Activated naive CD8-positive, alpha-beta T cell treated with anti-CD3 and anti-CD28 coated beads, Interleukin-2, amount 10 ng/mL, durations not matched to agents 7 days and 5 days (primary cell): ENCODE data around the gene GNL1. TPM values are rescaled to one million over a fixed set of nuclear protein-coding genes. Genes with fewer than 3 reads are reported as not detected.
"Not testable (repeated sequence)": the region's sequence is repeated elsewhere in the genome, so short reads cannot be mapped to it uniquely, and the experiment has no call there.

ENCODE experiments used
- ATAC-seq: fragments of 150-1000 bp; cut with Tn5 transposase; one replicate; pipeline ENCODE4 v1.10.0; 2021; ENCODE audit warnings: low read depth, moderate library complexity
- POLR2A ChIA-PET: fragments of 350-600 bp; sonication (Branson Sonifier 250); formaldehyde crosslinking; loops from one replicate; lab custom pipeline; 2021; ENCODE audit warnings: antibody characterized with exemption; lab: Charles Lee
- DNase-seq: peaks from one replicate; pipeline ENCODE4 v3.0.0; 2021
- H3K27ac Mint-ChIP-seq: one replicate; pipeline ENCODE4 v1.8.0; 2022; ENCODE audit warnings: mild to moderate bottlenecking, mixed read lengths
- H3K27me3 Mint-ChIP-seq: one replicate; pipeline ENCODE4 v1.8.0; 2022; ENCODE audit warnings: mild to moderate bottlenecking, moderate library complexity, mixed read lengths
- H3K36me3 Mint-ChIP-seq: one replicate; pipeline ENCODE4 v1.8.0; 2021; ENCODE audit warnings: mild to moderate bottlenecking, mixed read lengths
- H3K4me1 Mint-ChIP-seq: one replicate; pipeline ENCODE4 v1.8.0; 2021; ENCODE audit warnings: mixed read lengths
- H3K4me3 Mint-ChIP-seq: one replicate; pipeline ENCODE4 v1.8.0; 2022; ENCODE audit warnings: mild to moderate bottlenecking, moderate library complexity, mixed read lengths
- H3K9me3 Mint-ChIP-seq: one replicate; pipeline ENCODE4 v1.8.0; 2021; ENCODE audit warnings: mixed read lengths
- microRNA-seq: library from miRNA; unstranded; fragments of <30 nt; microRNA quantifications from one replicate; pipeline ENCODE4 v1.2.0, GENCODE V29; 2022
- total RNA-seq, 2 experiments: library from RNA; stranded (reverse); gene quantifications; one replicate each; pipeline ENCODE4 v1.2.3, GENCODE V29; 2021

GNL1 gene
- total RNA-seq, 2 experiments from 2014 or later: 84.3 to 88.6 TPM

- H3K27ac Mint-ChIP-seq, H3K4me3 Mint-ChIP-seq, POLR2A ChIA-PET, DNase-seq, H3K9me3 Mint-ChIP-seq, ATAC-seq, H3K27me3 Mint-ChIP-seq, H3K36me3 Mint-ChIP-seq: not testable (repeated sequence)
- H3K4me1 Mint-ChIP-seq: peaks cover 44% of the 10 kb centered on the region
Measured at GRCh38 chr6:30498705-30499104, 57.6 kb downstream of the GNL1 start.

GRCh38 chr6:30497714-30498113, 58.6 kb downstream of the GNL1 start:
- H3K27me3 Mint-ChIP-seq: no peaks in the 10 kb centered on the region
- no peak overlapping the region for H3K4me3 Mint-ChIP-seq
- POLR2A ChIA-PET: interaction anchor here (1.4 to 8.4 kb wide), 2 partner anchors 16 to 57 kb away, joined by 3 to 286 read pairs; no protein-coding TSS in a partner anchor
- H3K36me3 Mint-ChIP-seq: peaks cover 14% of the 10 kb centered on the region
- H3K9me3 Mint-ChIP-seq: no peaks in the 10 kb centered on the region
- H3K4me1 Mint-ChIP-seq: peaks cover 52% of the 10 kb centered on the region
- no peak for DNase-seq
- ATAC-seq: no peak
- no peak overlapping the region for H3K27ac Mint-ChIP-seq

GRCh38 chr6:30497261-30497599, 59.1 kb downstream of the GNL1 start:
- POLR2A ChIA-PET: interaction anchor here (1.4 to 8.4 kb wide), 2 partner anchors 16 to 58 kb away, joined by 3 to 286 read pairs; no protein-coding TSS in a partner anchor
- H3K9me3 Mint-ChIP-seq, H3K4me3 Mint-ChIP-seq, H3K27me3 Mint-ChIP-seq, DNase-seq, H3K27ac Mint-ChIP-seq, ATAC-seq: not testable (repeated sequence)
- Mint-ChIP-seq H3K4me1 (peaks cover 57% of the 10 kb centered on the region), H3K36me3 (peaks cover 19% of the 10 kb centered on the region)

- Mint-ChIP-seq H3K27ac (no peak overlapping the region), H3K9me3 (no peaks in the 10 kb centered on the region), H3K4me1 (peaks cover 66% of the 10 kb centered on the region), H3K36me3 (peaks cover 31% of the 10 kb centered on the region), H3K27me3 (no peaks in the 10 kb centered on the region), H3K4me3 (no peak overlapping the region)
- ATAC-seq (no peak), DNase-seq (no peak)
- POLR2A ChIA-PET: interaction anchor here (1.0 to 8.4 kb wide), 3 partner anchors 17 to 283 kb away, joined by 3 to 286 read pairs (median 124); partner anchors contain the start of gene TRIM26
Measured at GRCh38 chr6:30495993-30496392, 60.3 kb downstream of the GNL1 start.

DNA sequence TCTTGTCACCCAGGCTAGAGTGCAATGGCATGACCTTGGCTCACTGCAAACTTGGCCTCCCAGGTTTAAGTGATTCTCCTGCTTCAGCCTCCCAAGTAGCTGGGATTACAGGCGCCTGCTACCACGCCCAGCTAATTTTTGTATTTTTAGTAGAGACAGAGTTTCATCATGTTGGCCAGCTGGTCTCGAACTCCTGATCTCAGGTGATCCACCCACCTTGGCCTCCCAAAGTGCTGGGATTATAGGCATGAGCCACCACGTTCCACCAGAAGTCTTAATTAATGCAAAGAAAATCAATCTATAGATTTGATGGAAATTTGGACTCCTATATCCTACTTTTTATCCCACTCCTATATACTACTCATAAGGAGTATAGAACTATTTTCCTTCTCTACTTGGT, 61.2 kb downstream of the GNL1 start:
- H3K4me3 Mint-ChIP-seq, ATAC-seq, DNase-seq, H3K27me3 Mint-ChIP-seq, H3K9me3 Mint-ChIP-seq: not testable (repeated sequence)
- Mint-ChIP-seq H3K27ac (peak overlapping the region; percentile 20), H3K4me1 (peaks cover 58% of the 10 kb centered on the region), H3K36me3 (peaks cover 41% of the 10 kb centered on the region)
- POLR2A ChIA-PET: interaction anchor here (6.0 to 8.4 kb wide), 3 partner anchors 10 to 35 kb away, joined by 40 to 286 read pairs (median 124); no protein-coding TSS in a partner anchor

DNA sequence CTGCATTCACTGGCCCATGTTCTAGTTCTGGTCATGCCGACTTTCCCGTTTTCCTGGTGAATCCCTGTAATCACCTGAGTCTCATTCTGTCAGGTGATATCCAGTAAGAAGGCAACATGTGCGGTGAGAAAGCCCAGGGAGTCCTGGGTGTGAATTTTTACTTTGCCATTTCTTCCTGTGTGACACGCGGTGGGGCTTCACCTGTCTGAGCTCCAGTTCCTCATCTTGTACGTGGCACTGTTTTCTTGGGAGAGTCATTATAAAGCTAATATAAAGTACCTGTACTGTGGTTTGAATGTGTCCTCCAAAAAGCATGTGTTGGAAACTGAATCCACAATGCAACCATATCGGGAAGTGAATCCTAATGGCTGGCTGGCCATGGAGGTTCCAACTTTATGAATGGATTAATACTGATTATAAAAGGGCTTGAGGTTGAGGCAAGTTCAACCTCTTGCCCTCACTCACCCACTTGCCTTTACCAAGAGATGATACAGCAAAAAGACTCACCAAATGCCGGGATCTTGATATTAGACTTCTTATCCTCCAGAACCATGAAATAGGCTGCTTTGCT, 61.9 kb downstream of the GNL1 start:
- no peak for DNase-seq
- H3K4me3 Mint-ChIP-seq: peak overlapping the region; percentile 99
- H3K27ac Mint-ChIP-seq: peak overlapping the region; percentile 79
- H3K4me1 Mint-ChIP-seq: peaks cover 55% of the 10 kb centered on the region
- POLR2A ChIA-PET: interaction anchor here (0.9 to 8.4 kb wide), 7 partner anchors 10 to 178 kb away, joined by 3 to 286 read pairs (median 40); partner anchors contain the start of genes ABCF1 and DHX16
- H3K9me3 Mint-ChIP-seq: no peaks in the 10 kb centered on the region
- peaks cover 42% of the 10 kb centered on the region for H3K36me3 Mint-ChIP-seq
- ATAC-seq: no peak
- no peaks in the 10 kb centered on the region for H3K27me3 Mint-ChIP-seq

DNA sequence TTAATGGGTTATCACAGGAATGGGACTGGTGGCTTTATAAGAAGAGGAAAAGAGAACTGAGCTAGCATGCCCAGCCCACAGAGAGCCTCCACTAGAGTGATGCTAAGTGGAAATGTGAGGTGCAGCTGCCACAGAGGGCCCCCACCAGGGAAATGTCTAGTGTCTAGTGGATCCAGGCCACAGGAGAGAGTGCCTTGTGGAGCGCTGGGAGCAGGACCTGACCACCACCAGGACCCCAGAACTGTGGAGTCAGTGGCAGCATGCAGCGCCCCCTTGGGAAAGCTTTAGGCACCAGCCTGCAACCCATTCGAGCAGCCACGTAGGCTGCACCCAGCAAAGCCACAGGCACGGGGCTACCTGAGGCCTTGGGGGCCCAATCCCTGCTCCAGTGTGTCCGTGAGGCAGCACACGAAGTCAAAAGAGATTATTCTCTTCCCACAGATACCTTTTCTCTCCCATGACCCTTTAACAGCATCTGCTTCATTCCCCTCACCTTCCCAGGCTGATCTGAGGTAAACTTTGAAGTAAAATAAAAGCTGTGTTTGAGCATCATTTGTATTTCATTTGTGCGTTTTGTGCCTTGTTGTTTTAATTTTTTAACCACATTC, 62.5 kb downstream of the GNL1 start:
- Mint-ChIP-seq H3K27ac (peak overlapping the region; percentile 79), H3K9me3 (peaks cover 1% of the 10 kb centered on the region), H3K4me3 (peak overlapping the region; percentile 99), H3K27me3 (no peaks in the 10 kb centered on the region), H3K36me3 (peaks cover 46% of the 10 kb centered on the region), H3K4me1 (peaks cover 59% of the 10 kb centered on the region)
- ATAC-seq (peak; percentile 1), DNase-seq (peak; percentile 65)
- POLR2A ChIA-PET: interaction anchor here (0.9 to 8.4 kb wide), 11 partner anchors 8 to 179 kb away, joined by 3 to 286 read pairs (median 4); partner anchors contain the start of genes ABCF1, DHX16 and PRR3

DNA sequence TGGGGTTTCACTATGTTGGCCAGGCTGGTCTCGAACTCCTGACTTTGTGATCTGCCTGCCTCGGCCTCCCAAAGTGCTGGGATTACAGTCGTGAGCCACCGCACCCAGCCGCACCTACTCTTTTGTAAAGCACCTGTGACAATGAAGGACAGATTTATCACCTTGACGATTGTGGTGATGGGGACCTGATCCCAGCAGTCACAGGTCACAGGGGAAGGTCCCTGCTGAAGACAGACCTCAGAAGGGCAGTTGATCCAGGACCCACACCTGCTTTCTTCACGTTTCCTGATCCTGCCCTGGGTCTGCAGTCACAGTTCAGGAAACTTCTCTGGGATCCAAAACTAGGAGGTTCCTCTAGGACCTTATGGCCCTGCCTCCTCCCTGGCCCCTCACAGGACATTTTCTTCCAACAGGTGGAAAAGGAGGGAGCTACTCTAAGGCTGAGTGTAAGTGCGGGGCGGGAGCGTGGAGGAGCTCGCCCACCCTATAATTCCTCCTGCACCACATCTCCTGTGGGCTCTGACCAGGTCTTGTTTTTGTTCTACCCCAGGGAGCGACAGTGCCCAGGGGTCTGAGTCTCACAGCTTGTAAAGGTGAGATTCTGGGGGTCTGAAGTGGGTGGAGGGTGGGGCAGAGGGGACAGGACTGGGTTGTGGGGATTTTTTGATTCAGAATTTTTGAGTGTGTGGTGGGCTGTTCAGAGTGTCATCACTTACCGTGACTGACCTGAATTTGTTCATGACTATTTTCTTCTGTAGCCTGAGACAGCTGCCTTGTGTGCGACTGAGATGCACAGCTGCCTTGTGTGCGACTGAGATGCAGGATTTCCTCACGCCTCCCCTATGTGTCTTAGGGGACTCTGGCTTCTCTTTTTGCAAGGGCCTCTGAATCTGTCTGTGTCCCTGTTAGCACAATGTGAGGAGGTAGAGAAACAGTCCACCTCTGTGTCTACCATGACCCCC, 64.0 kb downstream of the GNL1 start:
- peak overlapping the region; percentile 99 for H3K27ac Mint-ChIP-seq
- DNase-seq (no peak), ATAC-seq (no peak)
- POLR2A ChIA-PET: interaction anchor here (0.6 to 8.4 kb wide), 14 partner anchors 9 to 189 kb away, joined by 3 to 286 read pairs (median 6); partner anchors contain the start of genes MRPS18B, PPP1R10 and PRR3
- H3K4me1 Mint-ChIP-seq: peaks cover 61% of the 10 kb centered on the region
- no peaks in the 10 kb centered on the region for H3K27me3 Mint-ChIP-seq
- H3K9me3 Mint-ChIP-seq: peaks cover 1% of the 10 kb centered on the region
- peak overlapping the region; percentile 99 for H3K4me3 Mint-ChIP-seq
- H3K36me3 Mint-ChIP-seq: peaks cover 47% of the 10 kb centered on the region

Small RNAs within 50 kb of the gene (microRNA-seq; reads per million reads assigned to microRNA genes)
- gene MIR877: 54.0 reads per million, percentile 48 among the genes with 10 or more reads in this experiment

Other genes starting within 250 kb of the GNL1 start
- 10 to 100 TPM; 24.1 to 24.2 TPM for gene TRIM39, start 229.6 kb downstream of the GNL1 start, total RNA-seq
- 10 to 100 TPM; 43.0 to 49.3 TPM for gene RPP21, start 211.3 kb downstream of the GNL1 start, total RNA-seq
- 100 to 1,000 TPM; 957 to 962 TPM for gene HLA-E, start 67.0 kb downstream of the GNL1 start, total RNA-seq
- 10 to 100 TPM; 19.9 to 22.5 TPM for gene PRR3, start 806 bp upstream of the GNL1 start, total RNA-seq
- gene ABCF1, start 15.0 kb upstream of the GNL1 start, total RNA-seq: 10 to 100 TPM; 67.5 to 70.4 TPM
- gene PPP1R10, start 60.8 kb upstream of the GNL1 start, total RNA-seq: 100 to 1,000 TPM; 140 to 151 TPM
- gene MRPS18B, start 61.4 kb upstream of the GNL1 start, total RNA-seq: 10 to 100 TPM; 43.8 to 44.5 TPM
- gene ATAT1, start 70.4 kb upstream of the GNL1 start, total RNA-seq: 10 to 100 TPM; 11.2 to 13.5 TPM
- gene C6orf136, start 90.6 kb upstream of the GNL1 start, total RNA-seq: 10 to 100 TPM; 33.5 to 34.3 TPM
- 10 to 100 TPM; 42.9 to 44.2 TPM for gene DHX16, start 116.5 kb upstream of the GNL1 start, total RNA-seq
- 100 to 1,000 TPM; 245 to 251 TPM for gene PPP1R18, start 130.2 kb upstream of the GNL1 start, total RNA-seq
- gene NRM, start 134.5 kb upstream of the GNL1 start, total RNA-seq: 10 to 100 TPM; 33.1 to 33.9 TPM
- gene MDC1, start 160.8 kb upstream of the GNL1 start, total RNA-seq: 10 to 100 TPM; 50.2 to 52.2 TPM
- 1,000 to 10,000 TPM; 1,168 to 1,207 TPM for gene TUBB, start 163.9 kb upstream of the GNL1 start, total RNA-seq
- gene FLOT1, start 186.2 kb upstream of the GNL1 start, total RNA-seq: 100 to 1,000 TPM; 261 to 271 TPM
- gene IER3, start 188.1 kb upstream of the GNL1 start, total RNA-seq: 10 to 100 TPM; 49.1 to 52.7 TPM